ENCODE results near the gene TMEM242.
"Not testable (repeated sequence)": the region's sequence is repeated elsewhere in the genome, so short reads cannot be mapped to it uniquely, and the experiment has no call there.

The TMEM242 gene

DNA sequence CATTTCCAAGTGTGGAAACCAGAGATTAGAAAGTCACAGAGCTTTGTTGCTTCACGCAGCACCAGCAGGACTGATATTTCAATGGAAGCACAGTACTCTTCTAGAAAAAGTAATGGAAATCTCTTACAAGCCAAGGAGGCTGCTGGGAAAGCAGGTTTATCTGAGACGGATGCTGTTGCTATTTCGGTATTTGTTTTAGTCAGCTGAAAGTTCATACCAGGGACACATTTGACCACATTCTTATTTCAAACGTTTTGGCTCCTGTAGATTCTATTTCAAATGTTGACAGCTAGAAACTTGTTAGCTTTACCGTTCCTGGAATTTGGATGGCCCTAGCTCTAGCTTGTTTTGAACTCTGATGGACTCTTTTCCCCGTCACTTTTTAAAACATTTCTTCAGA is 3.7 kb upstream of the TMEM242 start:
- intact Hi-C loops (cut with DNase I), result loop anchor here (10.0 kb wide), 1 partner anchor 268 kb away; no protein-coding TSS in a partner anchor
- no peak for DNase-seq

DNA sequence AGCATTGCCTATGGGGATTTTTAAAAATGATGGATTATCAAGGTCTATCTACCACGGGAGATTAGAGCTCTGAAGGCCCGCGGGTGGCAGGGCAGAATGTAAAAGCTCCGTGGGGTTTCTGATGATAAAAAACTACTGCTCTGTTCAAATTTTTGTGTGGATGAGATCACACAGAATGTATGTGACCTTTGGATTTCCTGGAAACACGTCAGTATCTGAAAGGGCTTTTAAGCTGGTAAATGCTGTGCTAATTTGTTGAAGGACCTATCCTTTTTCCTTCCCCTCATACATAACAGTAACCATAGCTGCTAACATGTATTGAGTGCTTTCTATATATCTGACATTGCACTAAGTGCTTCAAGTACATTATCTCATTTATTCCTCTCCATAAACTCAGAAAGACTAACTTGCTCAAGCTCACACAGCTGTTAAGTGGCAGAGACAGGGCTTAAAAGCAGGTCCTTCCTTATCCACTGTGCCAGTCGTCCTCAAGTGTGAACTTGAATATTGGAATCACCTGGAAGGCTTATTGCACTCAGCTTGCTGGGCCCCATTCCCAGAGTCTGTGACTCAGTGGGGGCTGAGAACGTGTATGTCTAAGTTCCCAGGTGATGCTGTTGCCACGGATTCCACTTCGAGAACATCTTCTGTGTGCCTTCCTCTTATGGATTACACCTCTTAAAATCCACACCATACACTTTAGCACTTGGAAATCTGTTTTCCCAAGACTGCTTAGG is 1.9 kb upstream of the TMEM242 start:
- no peak for DNase-seq
- intact Hi-C loops (cut with DNase I), result loop anchor here (10.0 kb wide), 1 partner anchor 270 kb away; no protein-coding TSS in a partner anchor

DNA sequence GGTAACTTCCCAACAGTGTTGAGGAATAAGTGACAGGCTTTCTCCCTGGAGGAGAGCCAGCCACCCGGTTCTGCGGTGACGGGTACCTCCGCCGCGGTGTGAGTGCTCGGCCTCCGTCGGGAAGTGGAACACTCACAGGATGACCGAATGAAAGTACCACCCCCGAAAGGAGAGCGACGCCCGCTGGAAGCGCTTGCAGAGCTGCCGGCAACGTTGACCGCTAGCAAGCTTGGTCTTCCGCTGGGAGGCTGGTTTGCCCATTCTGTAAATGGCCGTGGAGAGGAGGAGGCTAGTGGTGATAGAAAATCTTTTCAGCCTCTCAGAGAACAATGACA is 614 bp upstream of the TMEM242 start:
- intact Hi-C loops (cut with DNase I), result loop anchor here (2.0 to 10.0 kb wide), 3 partner anchors 57 to 343 kb away; partner anchors contain the start of gene ZDHHC14
- DNase-seq, result peak; percentile 50 to 88 (median 72)

DNA sequence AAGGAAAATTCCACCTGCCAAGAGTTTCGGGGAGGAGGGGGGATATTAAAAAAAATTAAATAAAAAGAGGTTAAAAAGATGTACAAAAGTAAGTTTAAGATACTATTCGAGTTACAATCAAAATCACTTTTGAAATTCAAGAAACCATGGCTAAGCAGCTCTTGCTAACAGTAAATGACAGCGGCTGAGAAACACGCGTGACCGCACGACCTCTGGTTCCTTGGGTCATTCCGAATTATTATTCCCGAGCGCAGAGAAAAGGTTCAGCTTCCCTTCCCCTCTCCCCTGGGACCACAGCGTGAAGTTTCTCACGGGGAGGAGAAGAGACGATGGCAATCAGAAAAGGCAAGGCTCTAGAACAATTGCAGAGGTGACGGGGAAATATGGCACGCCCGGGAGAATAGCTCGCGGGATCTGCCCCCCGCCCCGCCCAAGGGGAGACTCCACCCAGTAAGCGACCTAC is 496 bp downstream of the TMEM242 start:
- peak in 2 of 42 donors; percentile 80 to 85 for DNase-seq
- intact Hi-C loops (cut with DNase I), result loop anchor here (2.0 to 10.0 kb wide), 3 partner anchors 58 to 344 kb away; partner anchors contain the start of gene ZDHHC14

DNA sequence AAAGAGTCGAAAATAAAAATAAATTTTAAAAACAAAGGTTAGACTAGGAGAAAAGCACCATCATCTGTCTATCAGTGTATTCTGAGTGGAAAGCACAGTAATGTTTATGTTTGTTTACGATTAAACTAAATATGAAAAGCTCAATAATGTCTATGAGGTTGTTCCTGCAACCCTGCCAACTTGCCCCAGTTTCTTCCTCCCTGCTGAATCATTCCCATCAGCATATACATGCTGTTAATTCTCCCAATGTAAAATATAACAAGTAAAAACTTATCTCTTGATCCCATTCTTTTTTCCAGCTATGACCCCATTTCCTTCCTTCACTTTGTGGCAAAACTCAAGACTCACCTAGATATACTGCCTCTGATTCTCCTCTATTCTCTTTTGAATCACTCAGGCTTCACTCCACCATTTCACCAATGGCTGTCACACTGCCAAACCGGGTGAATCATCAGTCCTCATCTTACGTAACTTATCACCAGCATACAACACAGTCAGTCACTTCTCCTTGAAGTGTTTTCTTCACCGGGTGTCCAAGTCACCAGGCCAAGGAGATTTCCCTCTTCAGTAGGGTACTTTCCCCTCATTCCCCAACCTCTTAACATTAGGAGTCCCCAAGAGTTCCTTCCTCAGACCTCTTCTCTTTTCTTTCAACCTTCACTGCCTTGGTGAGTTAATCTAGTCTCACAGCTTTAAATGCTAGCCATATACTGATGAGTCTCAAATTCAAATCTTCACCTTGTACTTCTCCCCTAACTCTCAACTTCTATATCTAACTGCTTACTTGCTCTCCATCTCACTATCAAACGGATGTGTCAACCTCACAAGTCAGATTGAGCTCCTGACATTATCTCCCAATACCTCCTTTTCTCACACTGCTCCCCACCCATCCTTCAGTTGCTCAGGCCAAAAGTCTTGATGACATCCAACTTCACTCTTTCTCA is 6.2 kb downstream of the TMEM242 start:
- intact Hi-C loops (cut with DNase I), result no loop called here
- peak in 41 of 42 donors; percentile 20 to 90 (median 58) for DNase-seq

DNA sequence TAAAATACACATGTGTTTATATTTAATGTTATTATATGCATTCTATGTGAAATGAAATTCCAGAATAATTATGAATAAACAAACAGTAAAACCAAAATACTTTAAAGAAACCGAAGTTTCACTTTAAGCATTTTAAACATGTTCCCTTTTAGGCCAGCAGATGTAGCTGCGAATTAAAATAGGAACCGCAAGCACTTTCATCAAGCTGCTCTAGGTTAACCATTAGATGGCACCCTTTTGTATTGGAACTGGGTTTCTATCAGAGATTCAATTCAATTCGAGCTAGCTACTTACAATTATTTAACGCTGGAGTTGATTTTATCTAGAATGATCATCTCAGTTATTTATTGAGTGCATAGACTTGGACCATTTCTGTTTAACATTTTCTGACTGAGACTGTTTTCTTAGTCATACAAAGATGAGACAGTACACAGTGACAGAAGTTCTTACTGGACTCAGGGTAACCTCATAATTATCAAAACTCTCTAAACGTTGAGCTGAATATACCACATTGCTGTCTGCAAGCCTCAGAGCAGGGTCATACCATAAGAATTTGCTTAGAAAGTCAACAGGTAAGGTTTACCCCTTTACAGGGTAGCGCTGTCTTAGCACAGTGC is 8.5 kb downstream of the TMEM242 start:
- peak in 11 of 42 donors; percentile 24 to 67 (median 44) for DNase-seq
- intact Hi-C loops (cut with DNase I), result no loop called here

DNA sequence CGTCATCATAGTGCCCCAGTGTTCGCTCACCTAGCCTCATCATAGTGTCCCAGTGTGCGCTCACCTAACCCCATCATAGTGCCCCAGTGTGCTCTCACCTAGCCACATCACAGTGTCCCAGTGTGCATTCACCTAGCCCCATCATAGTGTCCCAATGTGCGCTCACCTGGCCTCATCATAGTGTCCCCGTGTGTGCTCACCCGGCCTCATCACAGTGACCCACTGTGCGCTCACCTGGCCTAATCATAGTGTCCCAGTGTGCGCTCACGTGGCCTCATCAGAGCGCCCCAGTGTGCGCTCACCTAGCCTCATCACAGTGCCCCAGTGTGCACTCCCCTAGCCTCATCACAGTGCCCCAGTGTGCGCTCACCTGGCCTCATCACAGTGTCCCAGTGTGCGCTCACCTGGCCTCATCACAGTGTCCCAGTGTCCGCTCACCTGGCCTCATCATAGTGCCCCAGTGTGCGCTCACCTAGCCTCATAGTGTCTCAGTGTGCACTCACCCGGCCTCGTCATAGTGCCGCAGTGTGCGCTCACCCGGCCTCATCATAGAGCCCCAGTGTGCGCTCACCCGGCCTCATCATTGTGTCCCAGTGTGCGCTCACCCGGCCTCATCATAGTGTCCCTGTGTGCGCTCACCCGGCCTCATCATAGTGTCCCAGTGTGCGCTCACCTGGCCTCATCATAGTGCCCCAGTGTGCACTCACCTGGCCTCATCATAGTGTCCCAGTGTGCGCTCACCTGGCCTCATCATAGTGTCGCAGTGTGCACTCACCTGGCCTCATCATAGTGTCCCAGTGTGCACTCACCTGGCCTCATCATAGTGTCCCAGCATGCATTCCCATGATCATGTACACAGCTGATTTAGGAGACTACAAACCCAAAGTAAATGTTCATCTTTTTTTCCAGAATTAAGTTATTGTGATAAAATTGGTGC is 9.5 kb downstream of the TMEM242 start:
- DNase-seq, result no peak
- intact Hi-C loops (cut with DNase I), result no loop called here

DNA sequence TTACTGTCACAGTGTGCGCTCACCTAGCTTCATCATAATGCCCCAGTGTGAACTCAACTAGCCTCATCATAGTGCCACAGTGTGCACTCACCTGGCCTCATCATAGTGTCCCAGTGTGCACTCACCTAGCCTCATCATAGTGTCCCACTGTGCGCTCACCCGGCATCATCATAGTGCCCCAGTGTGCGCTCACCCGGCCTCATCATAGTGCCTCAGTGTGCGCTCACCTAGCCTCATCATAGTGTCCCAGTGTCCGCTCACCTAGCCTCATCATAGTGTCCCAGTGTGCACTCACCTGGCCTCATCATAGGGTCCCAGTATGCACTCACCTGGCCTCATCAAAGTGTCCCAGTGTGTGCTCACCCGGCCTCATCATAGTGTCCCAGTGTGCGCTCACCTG is 10.6 kb downstream of the TMEM242 start:
- DNase-seq, result no peak

DNA sequence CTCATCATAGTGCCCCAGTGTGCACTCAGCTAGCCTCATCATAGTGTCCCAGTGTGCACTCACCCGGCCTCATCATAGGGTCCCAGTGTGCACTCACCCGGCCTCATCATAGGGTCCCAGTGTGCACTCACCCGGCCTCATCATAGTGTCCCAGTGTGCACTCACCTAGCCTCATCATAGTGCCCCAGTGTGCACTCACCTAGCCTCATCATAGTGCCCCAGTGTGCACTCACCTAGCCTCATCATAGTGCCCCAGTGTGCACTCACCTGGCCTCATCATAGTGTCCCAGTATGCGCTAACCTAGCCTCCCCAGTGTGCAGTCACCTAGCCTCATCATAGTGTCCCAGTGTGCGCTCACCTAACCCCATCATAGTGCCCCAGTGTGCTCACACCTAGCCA is 12.6 kb downstream of the TMEM242 start:
- DNase-seq; intact Hi-C loops (cut with DNase I): not testable (repeated sequence)

More for the DNA sequence above, 10.6 kb downstream of the TMEM242 start:
- intact Hi-C loops (cut with DNase I), result no loop called here

DNA sequence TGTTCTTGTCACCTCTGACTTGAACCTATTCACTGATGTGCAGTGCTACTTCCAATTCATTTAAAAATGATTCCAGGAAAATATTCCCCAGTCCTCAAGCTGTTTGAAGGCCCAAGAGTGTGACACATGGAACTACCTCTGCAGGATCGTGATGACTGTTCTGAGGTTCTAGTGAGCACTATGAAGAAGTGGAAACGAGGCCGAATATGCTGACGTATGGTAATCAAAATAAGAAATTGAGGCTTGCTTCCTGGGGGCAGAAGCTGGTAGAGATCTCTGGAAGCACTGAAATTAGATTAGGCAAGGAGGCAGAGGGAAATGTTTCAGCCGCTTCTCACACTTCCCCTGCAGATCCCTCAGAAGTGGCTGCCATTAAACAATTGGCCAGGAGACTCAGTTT is 15.7 kb downstream of the TMEM242 start:
- no peak for DNase-seq
- intact Hi-C loops (cut with DNase I), result no loop called here

DNA sequence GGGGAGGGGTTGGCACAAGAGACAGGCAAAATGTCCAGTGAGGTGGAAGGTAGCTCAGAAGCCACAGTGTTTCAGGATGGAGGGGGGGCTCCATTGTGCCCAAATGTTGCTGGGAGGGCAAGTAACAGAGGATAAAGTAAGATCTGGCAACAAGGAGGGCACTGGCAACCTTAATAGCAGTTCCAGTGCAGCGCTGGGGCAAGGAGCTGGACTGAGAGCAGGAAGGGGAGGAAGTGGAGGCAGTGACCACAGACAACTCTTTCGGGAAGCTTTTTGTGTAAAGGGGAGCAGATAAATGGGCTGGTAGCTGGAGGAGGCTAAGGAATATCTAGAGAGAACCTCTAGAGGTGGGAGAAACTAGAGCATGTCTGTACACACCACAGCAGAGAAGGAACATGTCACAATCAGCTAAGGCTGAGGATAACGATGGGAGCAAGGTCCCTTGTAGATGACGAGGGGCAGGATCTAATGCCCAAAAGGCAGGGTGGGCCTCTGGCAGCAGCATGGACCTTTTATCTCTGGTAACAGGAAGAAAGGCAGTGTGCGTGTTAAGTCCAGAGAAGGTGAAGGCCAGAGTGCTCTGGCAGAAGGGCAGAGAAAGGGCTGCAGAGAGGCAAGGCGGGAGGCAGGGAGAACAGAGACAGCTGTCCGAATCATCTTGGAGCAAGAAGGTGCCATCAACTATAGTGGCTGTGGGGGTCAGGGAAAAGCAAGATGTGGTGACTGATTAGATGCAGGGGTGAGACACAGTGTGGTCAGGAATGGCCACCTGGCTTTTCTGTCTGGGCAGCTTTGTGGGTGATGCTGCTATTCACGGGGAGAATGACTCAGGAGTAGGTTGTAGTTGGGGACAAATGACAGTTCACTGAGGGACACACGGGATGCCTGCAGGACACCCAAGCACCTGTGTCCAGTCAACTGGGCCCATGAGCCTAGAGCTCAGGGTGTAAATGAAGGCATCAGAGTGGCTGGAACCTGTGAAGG is 17.4 kb downstream of the TMEM242 start:
- intact Hi-C loops (cut with DNase I), result no loop called here
- DNase-seq, result peak in 1 of 42 donors; percentile 13

DNA sequence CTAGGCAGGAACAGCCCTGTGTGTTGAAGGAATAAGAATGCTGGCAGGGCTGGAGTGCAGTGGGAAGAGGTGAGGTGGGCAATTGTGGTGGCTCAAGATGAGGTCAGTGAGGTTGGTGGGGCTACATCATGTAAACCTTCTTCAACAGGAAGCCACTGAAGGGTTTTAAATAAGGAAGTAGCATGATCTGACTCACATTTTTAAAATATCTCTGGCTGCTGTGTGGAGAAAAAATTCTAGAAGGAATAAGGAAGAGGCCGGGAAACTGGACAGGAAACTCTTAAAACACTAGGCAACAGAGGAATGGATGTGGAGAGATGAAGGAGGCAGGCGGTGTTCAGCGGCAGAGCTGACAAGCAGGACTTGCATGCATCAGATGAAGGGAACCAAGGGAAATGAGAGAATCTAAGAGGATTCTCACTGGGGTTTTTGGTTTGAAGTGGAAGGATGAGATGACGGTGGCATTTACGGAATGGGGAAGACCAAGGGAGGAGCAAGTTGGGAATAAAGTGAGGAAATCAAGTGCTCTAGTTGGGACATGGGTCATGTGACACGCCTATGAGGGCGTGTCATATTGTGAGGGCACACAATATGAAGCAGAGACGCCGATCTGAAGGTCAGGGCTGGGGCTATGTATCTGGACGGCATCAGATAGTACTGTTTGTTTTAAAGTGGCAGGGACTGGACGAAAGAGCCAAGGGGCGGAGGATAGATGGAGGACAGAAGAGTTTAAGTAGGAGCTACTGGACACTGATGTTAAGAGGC is 18.2 kb downstream of the TMEM242 start:
- DNase-seq, result peak in 1 of 42 donors; percentile 12

DNA sequence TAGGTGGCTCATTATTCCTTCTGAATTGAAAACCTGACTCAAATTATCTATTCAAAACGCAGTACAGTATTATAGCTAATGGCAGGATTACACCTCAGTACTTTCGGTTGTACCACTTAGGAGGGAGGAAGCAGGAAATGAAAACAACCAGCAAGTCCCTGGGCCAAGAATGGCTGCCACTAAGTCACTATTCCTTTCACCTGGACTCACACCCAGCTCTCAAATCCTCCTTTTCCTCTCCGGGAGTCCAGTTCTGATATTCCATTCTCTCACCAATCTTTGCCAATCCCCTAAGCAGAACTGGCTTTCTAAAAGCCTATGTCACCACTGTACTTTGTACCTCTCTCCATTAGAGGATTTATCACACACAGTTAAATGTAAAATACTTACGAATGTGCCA is 20.6 kb downstream of the TMEM242 start:
- no peak for DNase-seq
- intact Hi-C loops (cut with DNase I), result no loop called here

More for the DNA sequence above, 18.2 kb downstream of the TMEM242 start:
- intact Hi-C loops (cut with DNase I), result no loop called here

DNA sequence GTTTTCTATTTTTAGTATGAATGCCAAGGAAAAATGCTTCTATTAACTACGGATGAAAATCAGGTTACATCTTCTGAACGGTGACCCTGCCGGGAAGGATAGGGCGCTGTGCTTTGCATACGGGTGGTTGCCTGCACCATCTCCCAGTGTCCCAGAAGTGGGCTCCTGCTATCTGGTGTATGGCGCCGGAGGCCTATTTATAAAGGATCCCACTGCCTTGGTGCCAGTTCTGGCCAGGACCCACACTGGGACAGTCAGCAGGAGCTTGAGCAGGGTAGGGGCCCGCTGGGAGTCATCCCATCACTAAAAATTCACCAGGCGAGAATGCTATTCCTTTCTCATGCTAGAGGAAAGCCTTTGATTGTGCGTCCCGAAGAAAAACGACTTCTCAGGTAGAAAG is 22.9 kb downstream of the TMEM242 start:
- no peak for DNase-seq
- intact Hi-C loops (cut with DNase I), result no loop called here

DNA sequence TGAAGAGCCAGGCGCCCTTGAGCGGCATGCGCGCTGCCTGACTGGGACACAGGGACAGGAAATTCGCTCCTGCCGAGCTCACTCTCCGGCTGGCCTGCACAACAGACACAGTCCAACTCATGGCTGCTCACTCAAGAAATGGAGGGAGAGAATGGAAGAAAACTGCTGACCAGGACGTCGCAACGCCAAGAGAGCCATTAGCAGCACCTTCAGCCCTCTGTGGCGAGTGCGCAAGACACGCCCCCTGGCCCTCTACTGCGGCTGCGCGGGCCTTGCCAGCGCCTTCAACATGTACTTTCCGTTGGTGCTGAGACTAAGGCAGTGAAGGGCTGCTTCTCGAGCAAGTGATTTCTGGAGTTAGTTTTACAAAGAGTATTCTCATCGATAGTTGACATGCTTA is 23.3 kb downstream of the TMEM242 start:
- intact Hi-C loops (cut with DNase I), result no loop called here
- peak in 2 of 42 donors; percentile 29 to 33 for DNase-seq

DNA sequence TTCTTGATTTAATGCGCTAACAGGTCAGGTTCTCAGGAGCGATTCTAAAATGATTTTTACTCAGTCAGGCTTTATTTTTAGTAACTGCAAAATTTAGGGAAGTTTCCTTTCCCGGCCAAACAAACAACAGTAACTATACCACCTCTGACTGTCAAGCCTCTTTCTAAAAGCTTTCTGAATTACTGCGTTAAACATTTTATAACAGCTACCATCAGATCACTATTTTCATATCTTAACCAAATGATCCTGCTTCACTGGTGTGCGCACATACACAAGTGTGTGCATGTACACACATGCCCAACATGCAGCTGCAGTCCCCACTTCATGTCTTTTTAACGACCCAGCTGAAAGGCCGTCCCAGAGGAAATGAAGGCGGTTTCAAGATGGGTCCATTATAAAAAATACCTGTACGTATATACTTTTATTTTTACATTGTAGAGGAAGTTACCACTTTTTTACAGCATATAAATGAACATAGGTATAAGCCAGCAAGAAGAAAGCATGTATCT is 25.0 kb downstream of the TMEM242 start:
- intact Hi-C loops (cut with DNase I), result no loop called here
- DNase-seq, result no peak
